ENCODE results near the gene EIF4G1.

- TF ChIP-seq, protein P1, sequence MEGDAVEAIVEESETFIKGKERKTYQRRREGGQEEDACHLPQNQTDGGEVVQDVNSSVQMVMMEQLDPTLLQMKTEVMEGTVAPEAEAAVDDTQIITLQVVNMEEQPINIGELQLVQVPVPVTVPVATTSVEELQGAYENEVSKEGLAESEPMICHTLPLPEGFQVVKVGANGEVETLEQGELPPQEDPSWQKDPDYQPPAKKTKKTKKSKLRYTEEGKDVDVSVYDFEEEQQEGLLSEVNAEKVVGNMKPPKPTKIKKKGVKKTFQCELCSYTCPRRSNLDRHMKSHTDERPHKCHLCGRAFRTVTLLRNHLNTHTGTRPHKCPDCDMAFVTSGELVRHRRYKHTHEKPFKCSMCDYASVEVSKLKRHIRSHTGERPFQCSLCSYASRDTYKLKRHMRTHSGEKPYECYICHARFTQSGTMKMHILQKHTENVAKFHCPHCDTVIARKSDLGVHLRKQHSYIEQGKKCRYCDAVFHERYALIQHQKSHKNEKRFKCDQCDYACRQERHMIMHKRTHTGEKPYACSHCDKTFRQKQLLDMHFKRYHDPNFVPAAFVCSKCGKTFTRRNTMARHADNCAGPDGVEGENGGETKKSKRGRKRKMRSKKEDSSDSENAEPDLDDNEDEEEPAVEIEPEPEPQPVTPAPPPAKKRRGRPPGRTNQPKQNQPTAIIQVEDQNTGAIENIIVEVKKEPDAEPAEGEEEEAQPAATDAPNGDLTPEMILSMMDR (IDR thresholded peaks at IDR 0.05), result no peak
- peak in 1 of 3 donors; percentile 17 for TF ChIP-seq POLR2A (IDR thresholded peaks at IDR 0.05)
Observed at GRCh38 chr3:184275961-184276910, 38.2 kb upstream of the EIF4G1 start, which contains the start of gene ECE2.
